OCI-LY7 (cell line): ENCODE measurements around the gene KCNK13. TPM values are rescaled to one million over a fixed set of nuclear protein-coding genes. Genes with fewer than 3 reads are reported as not detected.
"Not testable (repeated sequence)": the region's sequence is repeated elsewhere in the genome, so short reads cannot be mapped to it uniquely, and the experiment has no call there.

Experiments used
- BruUV-seq: library from RNA; stranded (reverse); fragments of 400-500 nt; replicated peaks from 2 replicates; lab custom pipeline; 2021; lab: Mats Ljungman, UMichigan
- CTCF ChIA-PET: fragments of 300-600 bp; sonication (Branson Sonifier 250); formaldehyde crosslinking; loops from one replicate; lab custom pipeline; 2022; ENCODE audit warnings: antibody characterized with exemption; ENCODE audit not compliant: unreplicated experiment; lab: Charles Lee
- POLR2A ChIA-PET: fragments of 300-600 bp; sonication (Branson Sonifier 250); formaldehyde crosslinking; loops from one replicate; lab custom pipeline; 2022; ENCODE audit warnings: antibody characterized with exemption; lab: Charles Lee
- DNase-seq: peaks from one replicate; pipeline ENCODE4 v3.0.0-alpha.2; 2015; ENCODE audit warnings: low spot score
- H2AFZ ChIP-seq: fragments of 200-600 bp; sonication (generic), shearing (Covaris generic); 2 replicates; pipeline ENCODE4 v1.6.1; 2014; ENCODE audit warnings: mild to moderate bottlenecking, antibody characterized with exemption, low read length, moderate library complexity
- H3K27ac ChIP-seq: fragments of 200-600 bp; sonication (generic); 2 replicates; pipeline ENCODE4 v1.5.1; 2014; ENCODE audit warnings: mixed run types, low read depth, mild to moderate bottlenecking, moderate library complexity, low read length, inconsistent platforms; ENCODE audit not compliant: poor library complexity, severe bottlenecking
- H3K36me3 ChIP-seq: fragments of 200-600 bp; sonication (generic); 2 replicates; pipeline ENCODE4 v1.6.1; 2014; ENCODE audit warnings: mild to moderate bottlenecking, antibody characterized with exemption, low read length, moderate library complexity, mixed read lengths; ENCODE audit not compliant: insufficient read depth
- H3K4me1 ChIP-seq: fragments of 200-600 bp; sonication (generic); 2 replicates; pipeline ENCODE4 v1.5.1; 2014; ENCODE audit warnings: mild to moderate bottlenecking, low read length; ENCODE audit not compliant: insufficient read depth, poor library complexity, severe bottlenecking
- H3K4me2 ChIP-seq: fragments of 200-600 bp; sonication (generic); 2 replicates; pipeline ENCODE4 v1.6.1; 2014; ENCODE audit warnings: mild to moderate bottlenecking, low read length
- H3K4me3 ChIP-seq: fragments of 200-600 bp; sonication (generic); 2 replicates; pipeline ENCODE4 v1.5.1; 2014; ENCODE audit warnings: mild to moderate bottlenecking, low read depth, low read length; ENCODE audit not compliant: poor library complexity, severe bottlenecking
- H3K79me2 ChIP-seq: fragments of 200-600 bp; sonication (generic); 2 replicates; pipeline ENCODE4 v1.6.1; 2016; ENCODE audit warnings: low read depth, mild to moderate bottlenecking, low read length, moderate library complexity, mixed read lengths; ENCODE audit not compliant: insufficient read depth
- H3K9me2 ChIP-seq: fragments of 200-600 bp; sonication (generic); 2 replicates; pipeline ENCODE4 v1.6.1; 2016; ENCODE audit warnings: mild to moderate bottlenecking, low read length, mixed read lengths; ENCODE audit not compliant: insufficient read depth
- H3K9me3 ChIP-seq: fragments of 200-600 bp; sonication (generic); 2 replicates; pipeline ENCODE4 v1.6.1; 2014; ENCODE audit warnings: mild to moderate bottlenecking, mixed run types, low read length, mixed read lengths
- H4K20me1 ChIP-seq: fragments of 200-600 bp; sonication (generic); 2 replicates; pipeline ENCODE4 v1.6.1; 2014; ENCODE audit warnings: mild to moderate bottlenecking, antibody characterized with exemption, low read length, moderate library complexity, mixed read lengths; ENCODE audit not compliant: insufficient read depth
- EZH2phosphoT487 ChIP-seq: fragments of 200-600 bp; sonication (generic); IDR thresholded peaks from 2 replicates; pipeline ENCODE4 v1.6.1; 2018; ENCODE audit warnings: low read depth, borderline replicate concordance, mild to moderate bottlenecking, mixed run types, antibody characterized with exemption, low read length, moderate library complexity, mixed read lengths
- intact Hi-C: fragments of 100-400 bp; cut with micrococcal nuclease; formaldehyde crosslinking; loops from one replicate; pipeline ENCODE4 v1.10.0; 2022; ENCODE audit not compliant: unreplicated experiment
- total RNA-seq, 2 experiments: library from RNA; depleted of rRNA in 1 of 2; stranded (reverse); fragments of >200 nt in 1 of 2; shearing (Covaris generic) in 1 of 2; gene quantifications; 2 replicates each; pipeline ENCODE4 v1.2.3, GENCODE V29; 2014 to 2022
- TF ChIP-seq, protein P1 (sequence below): fragments of 200-600 bp; sonication (generic); conservative IDR thresholded peaks from 2 replicates; pipeline ENCODE4 v1.5.1; 2014; ENCODE audit warnings: mild to moderate bottlenecking, antibody characterized with exemption, low read length, moderate library complexity, mixed read lengths

Gene KCNK13
- total RNA-seq, 2 experiments from 2014 or later = not detected

GRCh38 chr14:90204516-90204915, 142.7 kb downstream of the KCNK13 start:
- no peaks in the 10 kb centered on the region for H3K9me2 ChIP-seq
- BruUV-seq = no TSS peak
- CTCF ChIA-PET = no interaction called here

DNA sequence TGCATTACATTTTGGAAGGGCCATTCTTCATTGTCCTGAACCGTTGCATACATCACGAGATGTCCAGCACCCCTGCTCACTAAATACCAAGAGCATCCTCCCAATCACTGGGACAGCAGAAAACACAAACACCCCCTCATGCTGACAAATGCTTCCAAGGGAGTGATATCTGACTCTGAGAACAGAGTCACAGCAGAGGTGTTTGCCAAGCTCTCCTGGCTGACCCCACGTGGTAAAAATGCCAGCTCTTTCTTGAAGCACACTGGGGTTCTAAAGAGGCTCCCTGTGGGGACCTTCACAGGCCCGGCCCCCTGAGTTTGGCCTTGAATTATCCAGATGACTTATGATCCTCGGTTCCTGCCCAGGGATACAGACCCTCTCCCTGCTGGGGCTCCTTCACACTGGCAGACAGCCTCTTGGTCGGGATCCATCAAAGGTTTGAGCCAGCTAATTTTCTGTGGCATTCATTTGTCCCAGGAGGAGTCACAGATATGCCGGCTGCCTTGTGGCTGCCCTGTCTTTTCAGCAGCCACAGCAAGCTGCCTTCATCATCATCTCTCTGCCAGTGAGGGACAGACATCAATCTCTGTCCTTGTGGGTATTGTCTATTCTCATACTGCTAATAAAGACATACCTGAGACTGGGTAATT, 151.4 kb downstream of the KCNK13 start:
- intact Hi-C loops = no loop called here
- Histone ChIP-seq H3K27ac (no peak overlapping the region), H2AFZ (no peak overlapping the region), H3K4me2 (no peak overlapping the region), H3K4me1 (no peaks in the 10 kb centered on the region), H3K4me3 (no peak overlapping the region), H3K36me3 (no peaks in the 10 kb centered on the region), H3K79me2 (no peaks in the 10 kb centered on the region), H4K20me1 (no peaks in the 10 kb centered on the region), H3K9me2 (no peaks in the 10 kb centered on the region), H3K9me3 (no peaks in the 10 kb centered on the region)
- ChIA-PET POLR2A (no interaction called here), CTCF (no interaction called here)
- TF ChIP-seq, protein P1, sequence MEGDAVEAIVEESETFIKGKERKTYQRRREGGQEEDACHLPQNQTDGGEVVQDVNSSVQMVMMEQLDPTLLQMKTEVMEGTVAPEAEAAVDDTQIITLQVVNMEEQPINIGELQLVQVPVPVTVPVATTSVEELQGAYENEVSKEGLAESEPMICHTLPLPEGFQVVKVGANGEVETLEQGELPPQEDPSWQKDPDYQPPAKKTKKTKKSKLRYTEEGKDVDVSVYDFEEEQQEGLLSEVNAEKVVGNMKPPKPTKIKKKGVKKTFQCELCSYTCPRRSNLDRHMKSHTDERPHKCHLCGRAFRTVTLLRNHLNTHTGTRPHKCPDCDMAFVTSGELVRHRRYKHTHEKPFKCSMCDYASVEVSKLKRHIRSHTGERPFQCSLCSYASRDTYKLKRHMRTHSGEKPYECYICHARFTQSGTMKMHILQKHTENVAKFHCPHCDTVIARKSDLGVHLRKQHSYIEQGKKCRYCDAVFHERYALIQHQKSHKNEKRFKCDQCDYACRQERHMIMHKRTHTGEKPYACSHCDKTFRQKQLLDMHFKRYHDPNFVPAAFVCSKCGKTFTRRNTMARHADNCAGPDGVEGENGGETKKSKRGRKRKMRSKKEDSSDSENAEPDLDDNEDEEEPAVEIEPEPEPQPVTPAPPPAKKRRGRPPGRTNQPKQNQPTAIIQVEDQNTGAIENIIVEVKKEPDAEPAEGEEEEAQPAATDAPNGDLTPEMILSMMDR = no peak
- no peak for TF ChIP-seq EZH2phosphoT487
- no peak for DNase-seq
- no TSS peak for BruUV-seq

More at GRCh38 chr14:90204516-90204915, 142.7 kb downstream of the KCNK13 start:
- POLR2A ChIA-PET = interaction anchor here (0.7 kb wide), 2 partner anchors 77 to 223 kb away, joined by 3 to 6 read pairs; no protein-coding TSS in a partner anchor
- intact Hi-C loops = no loop called here
- DNase-seq = no peak
- H3K9me3 ChIP-seq = no peaks in the 10 kb centered on the region
- no peak overlapping the region for H3K4me2 ChIP-seq
- H3K36me3 ChIP-seq = no peaks in the 10 kb centered on the region
- no peaks in the 10 kb centered on the region for H3K4me1 ChIP-seq
- no peak overlapping the region for H3K27ac ChIP-seq
- TF ChIP-seq EZH2phosphoT487 = no peak
- TF ChIP-seq, protein P1 = no peak
- no peak overlapping the region for H2AFZ ChIP-seq
- H3K4me3 ChIP-seq = no peak overlapping the region
- no peaks in the 10 kb centered on the region for H3K79me2 ChIP-seq
- H4K20me1 ChIP-seq = no peaks in the 10 kb centered on the region

GRCh38 chr14:90228478-90228877, 166.7 kb downstream of the KCNK13 start:
- no TSS peak for BruUV-seq
- intact Hi-C loops = no loop called here
- TF ChIP-seq, protein P1 = no peak
- TF ChIP-seq EZH2phosphoT487 = no peak
- H3K4me2 ChIP-seq = no peak overlapping the region
- no peaks in the 10 kb centered on the region for H3K4me1 ChIP-seq
- no peaks in the 10 kb centered on the region for H3K9me2 ChIP-seq
- H3K4me3 ChIP-seq = no peak overlapping the region
- H4K20me1 ChIP-seq = no peaks in the 10 kb centered on the region
- no peaks in the 10 kb centered on the region for H3K79me2 ChIP-seq
- ChIA-PET CTCF (no interaction called here), POLR2A (interaction anchor here (0.6 kb wide), 1 partner anchor 8 kb away, joined by 5 read pairs; no protein-coding TSS in a partner anchor)
- no peak for DNase-seq
- no peak overlapping the region for H3K27ac ChIP-seq
- no peak overlapping the region for H2AFZ ChIP-seq
- 0 out of 2 replicates have a peak, but pooled peaks cover under 1% of the 10 kb centered on the region for H3K9me3 ChIP-seq
- H3K36me3 ChIP-seq = no peaks in the 10 kb centered on the region

- POLR2A ChIA-PET, H3K9me2 ChIP-seq, H3K36me3 ChIP-seq, H3K4me3 ChIP-seq, H3K4me2 ChIP-seq, H3K27ac ChIP-seq, DNase-seq, H4K20me1 ChIP-seq, H3K4me1 ChIP-seq, H3K79me2 ChIP-seq, H3K9me3 ChIP-seq, H2AFZ ChIP-seq, CTCF ChIA-PET, BruUV-seq, intact Hi-C loops: not testable (repeated sequence)
Measured at GRCh38 chr14:90229942-90230341, 168.1 kb downstream of the KCNK13 start.
